Activated CD8-positive, alpha-beta T cell treated with anti-CD3 and anti-CD28 coated beads for 36 hours (primary cell): ENCODE results near the gene ROBO2. TPM values are rescaled to one million over a fixed set of nuclear protein-coding genes. Genes with fewer than 3 reads are reported as not detected.

ENCODE experiments used
- ATAC-seq: fragments of 200-7000 bp; cut with Tn5 transposase; one replicate; pipeline ENCODE4 v1.10.0; 2021; ENCODE audit warnings: mild to moderate bottlenecking, moderate library complexity
- CTCF ChIA-PET: fragments of 350-600 bp; sonication (Branson Sonifier 250); formaldehyde crosslinking; loops from one replicate; lab custom pipeline; 2021; ENCODE audit warnings: antibody characterized with exemption; lab: Charles Lee
- POLR2A ChIA-PET: fragments of 350-600 bp; sonication (Branson Sonifier 250); formaldehyde crosslinking; loops from one replicate; lab custom pipeline; 2021; ENCODE audit warnings: antibody characterized with exemption; lab: Charles Lee
- DNase-seq: peaks from one replicate; pipeline ENCODE4 v3.0.0-alpha.2; 2020
- H3K27ac Mint-ChIP-seq: one replicate; pipeline ENCODE4 v1.8.0; 2021; ENCODE audit warnings: mild to moderate bottlenecking, mixed read lengths
- H3K27me3 Mint-ChIP-seq: one replicate; pipeline ENCODE4 v1.8.0; 2021; ENCODE audit warnings: mixed read lengths
- H3K36me3 Mint-ChIP-seq: one replicate; pipeline ENCODE4 v1.8.0; 2021; ENCODE audit warnings: low read depth, mixed read lengths
- H3K4me1 Mint-ChIP-seq: one replicate; pipeline ENCODE4 v1.8.0; 2021; ENCODE audit warnings: low read depth, mixed read lengths
- H3K4me3 Mint-ChIP-seq: one replicate; pipeline ENCODE4 v1.8.0; 2021; ENCODE audit warnings: mild to moderate bottlenecking, moderate library complexity, mixed read lengths
- H3K9me3 Mint-ChIP-seq: one replicate; pipeline ENCODE4 v1.8.0; 2021; ENCODE audit warnings: mixed read lengths
- CTCF ChIP-seq: fragments of 200-600 bp; IDR thresholded peaks from one replicate; pipeline ENCODE4 v1.8.0; 2022; ENCODE audit warnings: antibody characterized with exemption, mild to moderate bottlenecking
- intact Hi-C: fragments of 100-400 bp; cut with micrococcal nuclease; formaldehyde crosslinking; loops from one replicate; pipeline ENCODE4 v1.10.0; 2022
- total RNA-seq, 2 experiments: library from RNA; stranded (reverse); gene quantifications; one replicate each; pipeline ENCODE4 v1.2.3, GENCODE V29; 2021

The ROBO2 gene
- total RNA-seq, 2 experiments from 2014 or later: not detected

- Mint-ChIP-seq H3K27ac (no peak overlapping the region), H3K27me3 (no peaks in the 10 kb centered on the region), H3K36me3 (no peaks in the 10 kb centered on the region), H3K9me3 (peaks cover 3% of the 10 kb centered on the region), H3K4me1 (no peaks in the 10 kb centered on the region), H3K4me3 (no peak overlapping the region)
- no peak for TF ChIP-seq CTCF
- no peak for DNase-seq
- intact Hi-C loops: no loop called here
- ChIA-PET CTCF (no interaction called here), POLR2A (no interaction called here)
- no peak for ATAC-seq
Observed at GRCh38 chr3:77372634-77373346, 332.9 kb downstream of the ROBO2 start.

GRCh38 chr3:77373619-77374018, 333.7 kb downstream of the ROBO2 start:
- Mint-ChIP-seq H3K4me3 (no peak overlapping the region), H3K4me1 (no peaks in the 10 kb centered on the region)
- intact Hi-C loops: no loop called here

GRCh38 chr3:77376511-77376910, 336.6 kb downstream of the ROBO2 start:
- ChIA-PET POLR2A (no interaction called here), CTCF (no interaction called here)
- Mint-ChIP-seq H3K4me1 (no peaks in the 10 kb centered on the region), H3K9me3 (peaks cover 3% of the 10 kb centered on the region), H3K36me3 (no peaks in the 10 kb centered on the region), H3K4me3 (no peak overlapping the region), H3K27me3 (no peaks in the 10 kb centered on the region), H3K27ac (no peak overlapping the region)
- no peak for TF ChIP-seq CTCF
- no peak for ATAC-seq
- DNase-seq: no peak
- intact Hi-C loops: no loop called here

More at GRCh38 chr3:77373619-77374018, 333.7 kb downstream of the ROBO2 start:
- DNase-seq (no peak), ATAC-seq (no peak)
- Mint-ChIP-seq H3K9me3 (peaks cover 3% of the 10 kb centered on the region), H3K36me3 (no peaks in the 10 kb centered on the region), H3K27me3 (no peaks in the 10 kb centered on the region), H3K27ac (no peak overlapping the region)
- ChIA-PET CTCF (no interaction called here), POLR2A (no interaction called here)
- TF ChIP-seq CTCF: no peak

GRCh38 chr3:77377717-77378116, 337.8 kb downstream of the ROBO2 start:
- no peak overlapping the region for H3K27ac Mint-ChIP-seq
- H3K9me3 Mint-ChIP-seq: peaks cover 10% of the 10 kb centered on the region
- no peaks in the 10 kb centered on the region for H3K27me3 Mint-ChIP-seq
- CTCF ChIA-PET: no interaction called here
- intact Hi-C loops: no loop called here
- H3K4me3 Mint-ChIP-seq: no peak overlapping the region
- no peaks in the 10 kb centered on the region for H3K4me1 Mint-ChIP-seq
- POLR2A ChIA-PET: no interaction called here
- ATAC-seq: no peak
- no peak for DNase-seq
- TF ChIP-seq CTCF: no peak
- no peaks in the 10 kb centered on the region for H3K36me3 Mint-ChIP-seq

GRCh38 chr3:77380136-77380535, 340.2 kb downstream of the ROBO2 start:
- H3K9me3 Mint-ChIP-seq: peaks cover 8% of the 10 kb centered on the region
- no peak overlapping the region for H3K27ac Mint-ChIP-seq
- intact Hi-C loops: no loop called here
- ChIA-PET POLR2A (no interaction called here), CTCF (no interaction called here)
- DNase-seq: no peak
- TF ChIP-seq CTCF: no peak
- H3K4me3 Mint-ChIP-seq: no peak overlapping the region
- no peak for ATAC-seq
- H3K36me3 Mint-ChIP-seq: no peaks in the 10 kb centered on the region
- no peaks in the 10 kb centered on the region for H3K27me3 Mint-ChIP-seq
- H3K4me1 Mint-ChIP-seq: no peaks in the 10 kb centered on the region
